ENCODE results near the gene SLC9A6. TPM values are rescaled to one million over a fixed set of nuclear protein-coding genes. Genes with fewer than 3 reads are reported as not detected.

SLC9A6 gene
- total RNA-seq (2014; rRNA removed; shearing (Covaris generic)), result 17.7 and 18.7 TPM in 2 replicates
- 13.9 and 16.7 TPM in 2 replicates for polyA plus RNA-seq (2015; cell fraction: cytosol; rRNA removed)
- 10.9 and 12.7 TPM in 2 replicates for polyA plus RNA-seq (2015; cell fraction: nucleus; rRNA removed)

DNA sequence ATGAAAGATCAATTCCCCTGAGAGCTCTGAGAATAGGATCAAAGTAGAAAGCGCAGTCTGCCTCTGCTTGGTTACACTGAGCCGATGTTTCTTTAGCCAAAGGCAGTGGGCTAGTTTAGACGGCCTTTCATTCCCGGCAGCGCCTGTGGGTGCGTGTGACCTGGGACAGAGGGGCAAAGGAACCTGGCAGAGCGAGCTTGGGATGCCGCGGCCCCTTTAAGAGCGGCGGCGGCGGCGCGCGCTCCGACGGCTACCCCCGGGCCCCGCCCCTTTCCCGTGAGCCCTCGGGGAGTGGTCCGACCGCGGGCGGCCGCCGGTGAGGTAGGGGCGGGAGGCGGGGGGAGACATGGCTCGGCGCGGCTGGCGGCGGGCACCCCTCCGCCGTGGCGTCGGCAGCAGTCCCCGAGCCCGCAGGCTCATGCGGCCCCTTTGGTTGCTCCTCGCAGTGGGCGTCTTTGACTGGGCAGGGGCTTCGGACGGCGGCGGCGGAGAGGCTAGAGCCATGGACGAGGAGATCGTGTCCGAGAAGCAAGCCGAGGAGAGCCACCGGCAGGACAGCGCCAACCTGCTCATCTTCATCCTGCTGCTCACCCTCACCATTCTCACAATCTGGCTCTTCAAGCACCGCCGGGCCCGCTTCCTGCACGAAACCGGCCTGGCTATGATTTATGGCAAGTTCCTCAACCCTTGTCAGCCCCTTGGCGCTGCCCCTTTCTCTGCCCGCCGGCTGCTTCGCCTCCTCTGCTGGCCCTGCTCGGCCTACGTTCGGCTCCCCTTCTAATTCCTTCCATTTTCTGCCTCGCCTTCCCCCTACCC is at the start of gene SLC9A6:
Gene SLC9A6 (plus strand): TSS at position 279 of the 816 bp plus-strand sequence. CDS start 224 bp downstream, at position 503.
- DNase-seq (ENCODE audit: low read depth, low spot score), result peak; percentile 71
- in situ Hi-C loops (cut with HindIII; ENCODE audit: low pct_unique_long_range_greater_than_20kb, low sequenced_read_pairs), result no loop called here

DNA sequence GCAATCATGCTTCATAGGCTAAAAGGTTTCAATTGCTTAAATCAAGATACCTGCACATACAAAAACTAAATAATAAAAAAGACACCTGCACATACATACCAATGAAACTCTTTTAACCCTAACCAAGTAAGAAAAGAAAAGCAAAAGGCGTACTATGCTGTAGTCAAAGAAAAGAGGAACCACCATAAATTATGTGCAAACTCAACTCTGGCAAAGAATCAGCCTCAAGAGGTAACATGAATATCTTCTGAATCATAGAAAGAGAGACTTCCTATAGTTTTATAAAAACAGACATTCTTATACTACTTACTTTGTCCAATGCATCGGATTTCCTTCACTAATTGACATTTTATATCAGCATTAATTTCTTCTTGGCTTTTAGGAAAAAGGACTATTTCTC is 40.7 kb upstream of the SLC9A6 start:
- in situ Hi-C loops (cut with HindIII; ENCODE audit: low pct_unique_long_range_greater_than_20kb, low sequenced_read_pairs), result no loop called here

DNA sequence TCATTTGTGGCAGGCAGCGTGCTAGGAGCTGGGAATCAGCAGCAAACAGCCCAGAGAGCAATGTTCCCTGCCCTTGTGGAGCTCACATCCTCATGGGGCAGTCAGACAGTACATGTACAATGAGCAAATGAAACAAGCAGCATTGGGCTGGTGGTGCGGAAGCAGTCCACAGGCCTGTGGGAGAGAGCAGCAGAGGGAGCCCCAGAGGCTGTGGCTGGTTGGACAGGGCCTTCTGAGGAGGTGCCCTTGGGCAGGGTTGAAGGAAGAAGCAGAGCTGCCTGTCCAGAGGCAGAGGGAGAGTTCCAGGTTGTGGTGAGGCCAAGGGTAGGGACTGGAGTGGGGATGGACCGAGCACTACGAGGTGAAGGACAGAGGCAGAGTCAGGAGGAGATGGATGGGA is 33.9 kb upstream of the SLC9A6 start:
- peak; percentile 2 for DNase-seq (ENCODE audit: low read depth, low spot score)
- in situ Hi-C loops (cut with HindIII; ENCODE audit: low pct_unique_long_range_greater_than_20kb, low sequenced_read_pairs), result no loop called here

More for the DNA sequence above, 40.7 kb upstream of the SLC9A6 start:
- no peak for DNase-seq (ENCODE audit: low read depth, low spot score)

DNA sequence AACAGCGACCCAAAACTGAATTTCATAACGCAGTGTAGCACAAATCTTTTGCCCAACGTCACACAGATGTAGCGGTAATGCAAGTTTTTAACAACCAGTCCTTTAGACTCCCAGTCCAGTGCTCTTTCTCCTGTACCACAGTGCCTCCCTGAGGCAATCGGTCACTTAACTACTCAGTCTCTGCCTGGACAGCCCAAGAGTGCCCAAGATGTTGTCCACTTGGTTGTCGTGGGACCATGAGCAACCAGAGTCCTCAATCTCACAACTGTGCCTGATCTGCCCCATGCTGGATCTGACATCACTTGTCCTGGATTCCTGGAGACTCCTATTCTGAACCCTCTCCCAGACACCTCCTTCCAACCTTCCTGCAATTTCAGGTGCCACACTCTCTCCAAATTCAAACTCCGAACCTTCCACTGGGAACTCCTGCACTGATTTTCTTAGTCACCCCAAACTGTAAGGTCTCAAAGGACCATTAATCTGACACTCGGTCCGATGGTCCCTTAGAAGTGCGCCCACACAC is 12.1 kb upstream of the SLC9A6 start:
- in situ Hi-C loops (cut with HindIII; ENCODE audit: low pct_unique_long_range_greater_than_20kb, low sequenced_read_pairs), result no loop called here
- DNase-seq (ENCODE audit: low read depth, low spot score), result peak; percentile 46

DNA sequence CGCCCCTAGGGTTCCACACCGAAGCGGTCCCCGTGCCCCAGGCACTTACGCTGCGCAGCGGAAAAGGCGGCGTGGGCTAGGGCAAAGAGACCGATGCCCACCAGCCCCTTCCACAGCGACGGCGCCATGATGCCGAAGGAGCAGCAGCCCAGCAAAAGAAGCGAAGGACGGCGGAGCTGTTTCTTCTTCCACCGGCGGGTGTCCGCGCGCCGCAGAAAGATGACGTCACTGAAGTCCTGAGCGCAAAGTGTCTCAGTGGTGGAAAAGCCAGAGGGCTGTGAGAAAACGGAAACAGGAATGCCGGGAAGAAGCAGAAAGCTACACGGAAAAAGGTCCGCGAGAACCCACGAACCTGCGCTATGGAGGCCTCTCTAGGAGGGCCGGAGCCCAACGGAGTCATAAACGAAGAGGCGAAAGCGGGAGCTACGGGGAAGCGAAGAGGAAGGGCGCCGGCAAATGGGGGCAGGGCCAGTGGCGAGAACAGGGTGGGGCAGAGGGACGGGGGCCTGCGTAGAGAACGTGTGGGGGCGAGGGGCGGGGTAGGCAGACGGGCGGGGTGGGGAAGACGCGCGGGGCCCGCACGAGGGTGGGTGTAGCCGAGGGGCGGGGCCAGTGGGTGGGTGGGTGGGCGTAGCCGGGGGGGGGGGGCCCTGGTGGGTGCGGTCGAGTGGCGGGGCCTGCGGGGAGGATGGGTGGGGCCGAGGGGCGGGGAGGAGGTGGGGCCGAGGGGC is 11.5 kb upstream of the SLC9A6 start, which contains the start of gene MMGT1:
Gene MMGT1 (minus strand): TSS at position 441 of the 731 bp plus-strand sequence. CDS start 313 bp downstream, at position 128.
- peak; percentile 81 for DNase-seq (ENCODE audit: low read depth, low spot score)
- in situ Hi-C loops (cut with HindIII; ENCODE audit: low pct_unique_long_range_greater_than_20kb, low sequenced_read_pairs), result no loop called here

DNA sequence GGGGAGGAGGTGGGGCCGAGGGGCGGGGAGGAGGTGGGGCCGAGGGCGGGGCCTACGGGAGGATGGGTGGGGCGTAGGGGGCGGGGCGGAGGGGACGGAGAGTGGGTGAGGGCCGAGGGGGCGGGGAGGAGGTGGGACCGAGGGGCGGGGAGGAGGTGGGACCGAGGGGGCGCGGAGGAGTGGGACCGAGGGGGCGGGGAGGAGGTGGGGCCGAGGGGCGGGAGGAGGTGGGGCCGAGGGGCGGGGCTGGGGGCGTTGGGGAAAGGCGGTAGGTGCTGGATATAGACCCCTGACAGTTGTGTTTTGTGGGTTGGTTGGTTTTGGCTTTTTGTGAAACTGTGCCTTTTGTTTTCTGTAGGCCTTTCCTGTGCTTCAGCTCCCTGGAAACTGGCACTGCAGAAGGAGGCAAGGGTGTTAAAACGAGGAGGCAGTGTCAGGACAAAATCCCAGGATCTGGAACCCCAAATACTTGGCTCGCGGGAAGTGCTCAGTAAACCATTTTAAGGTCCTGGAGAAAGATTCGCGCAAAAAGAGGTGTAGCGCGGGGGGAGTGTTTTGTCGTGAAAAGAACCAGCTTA is 10.9 kb upstream of the SLC9A6 start:
- peak; percentile 70 for DNase-seq (ENCODE audit: low read depth, low spot score)
- in situ Hi-C loops (cut with HindIII; ENCODE audit: low pct_unique_long_range_greater_than_20kb, low sequenced_read_pairs), result no loop called here

DNA sequence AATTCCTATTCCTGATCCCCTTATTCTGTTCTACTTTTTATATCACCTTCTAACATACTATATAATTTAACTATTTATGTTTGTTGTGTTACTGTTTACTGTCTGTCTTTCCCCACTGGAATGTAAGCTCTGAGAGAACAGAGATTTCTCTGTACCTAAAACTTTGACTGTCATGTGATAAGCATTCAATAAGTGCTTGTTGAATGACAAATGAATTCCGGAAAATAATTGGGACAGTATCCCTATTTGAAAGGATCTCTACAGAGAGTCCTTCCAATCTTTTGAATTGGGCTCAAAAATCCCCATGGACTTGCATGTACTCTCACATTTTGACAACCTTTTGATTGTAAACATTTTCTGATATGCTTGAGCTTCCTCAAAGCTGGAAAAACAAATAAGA is 9.8 kb upstream of the SLC9A6 start:
- in situ Hi-C loops (cut with HindIII; ENCODE audit: low pct_unique_long_range_greater_than_20kb, low sequenced_read_pairs), result no loop called here
- peak; percentile 72 for DNase-seq (ENCODE audit: low read depth, low spot score)

DNA sequence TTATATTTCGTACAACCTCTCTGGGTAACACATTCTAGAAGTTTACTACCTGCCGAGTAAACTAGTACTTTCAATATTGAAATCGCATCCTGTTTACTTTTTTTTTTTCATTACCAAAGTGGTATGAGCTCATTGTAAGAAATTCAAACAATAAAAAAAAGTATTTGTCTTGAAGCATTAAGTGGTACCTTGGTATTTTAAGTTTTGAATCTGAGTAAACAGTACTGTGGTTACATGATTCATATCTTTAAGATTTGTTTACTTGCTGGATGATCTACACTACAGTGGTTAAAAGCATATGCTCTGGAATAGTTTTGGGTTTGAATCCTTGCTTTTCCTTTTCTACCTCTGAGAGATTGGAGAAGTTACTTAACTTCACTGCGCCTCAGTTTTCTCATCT is 7.6 kb upstream of the SLC9A6 start:
- in situ Hi-C loops (cut with HindIII; ENCODE audit: low pct_unique_long_range_greater_than_20kb, low sequenced_read_pairs), result no loop called here
- no peak for DNase-seq (ENCODE audit: low read depth, low spot score)

DNA sequence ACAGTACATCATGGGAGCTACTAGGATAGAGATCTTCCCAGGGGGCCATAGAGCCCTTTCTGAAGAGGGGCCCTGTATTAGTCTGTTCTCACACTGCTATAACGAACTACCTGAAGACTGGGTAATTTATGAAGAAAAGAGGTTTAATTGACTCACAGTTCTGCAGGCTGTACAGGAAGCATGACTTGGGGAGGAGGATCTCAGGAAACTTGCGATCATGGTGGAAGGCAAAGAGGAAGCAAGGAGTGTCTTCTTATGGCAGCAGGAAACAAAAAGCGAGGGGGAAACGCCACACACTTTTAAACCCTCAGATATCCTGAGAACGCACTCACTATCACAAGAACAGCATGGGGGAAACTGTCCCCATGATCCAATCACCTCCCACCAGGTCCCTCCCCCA is 4.2 kb upstream of the SLC9A6 start:
- in situ Hi-C loops (cut with HindIII; ENCODE audit: low pct_unique_long_range_greater_than_20kb, low sequenced_read_pairs), result no loop called here

DNA sequence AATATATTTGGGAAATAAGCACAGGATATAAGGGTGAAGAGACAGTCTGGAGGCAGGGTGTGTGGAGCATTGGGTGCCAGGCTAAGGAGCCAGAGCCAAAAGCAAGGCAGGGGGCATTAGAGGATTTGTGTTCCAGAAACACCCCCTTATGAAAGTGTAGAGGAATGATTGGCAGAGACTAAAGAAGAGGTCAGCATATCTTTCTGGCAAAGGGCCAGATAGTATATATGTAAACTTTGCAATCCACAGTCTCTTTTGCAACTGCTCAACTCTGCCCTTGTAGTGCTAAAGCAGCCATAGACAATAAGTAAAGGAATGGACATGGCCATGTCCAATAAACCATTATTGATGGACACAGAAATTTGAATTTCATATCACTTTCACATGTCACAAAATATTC is 3.6 kb upstream of the SLC9A6 start:
- no peak for DNase-seq (ENCODE audit: low read depth, low spot score)
- in situ Hi-C loops (cut with HindIII; ENCODE audit: low pct_unique_long_range_greater_than_20kb, low sequenced_read_pairs), result no loop called here

More for the DNA sequence above, 4.2 kb upstream of the SLC9A6 start:
- no peak for DNase-seq (ENCODE audit: low read depth, low spot score)

DNA sequence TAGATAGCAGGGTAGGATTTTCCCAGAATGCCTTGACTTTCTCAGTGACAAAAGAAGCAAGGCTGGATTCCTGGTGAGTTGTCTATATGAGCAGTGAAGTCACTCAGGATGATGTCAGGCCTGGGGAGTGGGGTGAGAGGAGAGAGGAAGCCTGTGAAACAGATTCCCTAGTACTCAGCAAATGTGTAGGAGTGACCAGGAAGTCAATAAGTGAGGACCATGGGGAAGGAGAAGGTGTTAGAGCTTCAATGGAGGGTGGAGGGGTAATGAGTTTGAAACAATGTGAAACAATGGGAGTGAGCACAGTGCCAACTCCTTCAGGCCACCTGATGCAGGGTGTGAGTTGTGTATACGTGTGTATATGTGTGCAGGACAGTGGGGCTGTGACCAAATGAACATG is 2.4 kb upstream of the SLC9A6 start:
- in situ Hi-C loops (cut with HindIII; ENCODE audit: low pct_unique_long_range_greater_than_20kb, low sequenced_read_pairs), result no loop called here
- no peak for DNase-seq (ENCODE audit: low read depth, low spot score)

DNA sequence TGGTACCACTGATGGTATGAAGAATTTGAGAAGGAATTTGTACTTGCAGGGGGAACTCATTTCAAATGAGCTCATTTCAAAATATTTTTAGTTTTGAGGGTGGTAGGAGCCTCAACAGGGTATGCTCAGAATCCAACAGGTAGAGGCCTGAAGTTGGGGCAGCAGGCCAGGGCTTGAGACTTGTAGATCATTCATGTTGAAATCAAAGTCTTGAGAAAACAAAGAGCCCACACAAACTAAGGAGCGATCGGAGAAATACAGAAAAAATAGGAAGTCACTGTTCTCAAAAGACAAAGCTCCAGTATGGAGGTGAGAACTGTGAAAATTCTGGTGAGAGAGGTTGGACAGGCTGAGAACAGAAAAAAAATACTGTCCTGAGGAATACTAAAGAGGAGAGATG is 979 bp upstream of the SLC9A6 start:
- in situ Hi-C loops (cut with HindIII; ENCODE audit: low pct_unique_long_range_greater_than_20kb, low sequenced_read_pairs), result no loop called here
- DNase-seq (ENCODE audit: low read depth, low spot score), result peak; percentile 25

DNA sequence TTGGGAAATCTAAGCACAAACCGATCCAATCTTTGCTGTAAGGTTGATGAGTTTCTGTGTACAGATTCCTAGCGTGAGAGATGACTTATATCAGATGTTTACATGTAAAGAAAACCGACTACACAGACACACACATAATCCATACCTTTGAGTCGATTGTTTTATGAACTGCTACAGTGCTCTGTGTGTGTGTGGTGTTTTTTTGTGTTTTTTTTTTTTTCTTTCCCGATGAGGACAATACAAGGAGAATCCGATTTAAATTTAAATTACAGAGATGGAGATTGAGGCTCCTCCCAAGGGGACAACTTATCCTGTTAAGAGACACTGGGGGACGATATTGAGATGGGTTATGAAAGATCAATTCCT is 461 bp upstream of the SLC9A6 start:
- DNase-seq (ENCODE audit: low read depth, low spot score), result no peak
- in situ Hi-C loops (cut with HindIII; ENCODE audit: low pct_unique_long_range_greater_than_20kb, low sequenced_read_pairs), result no loop called here

DNA sequence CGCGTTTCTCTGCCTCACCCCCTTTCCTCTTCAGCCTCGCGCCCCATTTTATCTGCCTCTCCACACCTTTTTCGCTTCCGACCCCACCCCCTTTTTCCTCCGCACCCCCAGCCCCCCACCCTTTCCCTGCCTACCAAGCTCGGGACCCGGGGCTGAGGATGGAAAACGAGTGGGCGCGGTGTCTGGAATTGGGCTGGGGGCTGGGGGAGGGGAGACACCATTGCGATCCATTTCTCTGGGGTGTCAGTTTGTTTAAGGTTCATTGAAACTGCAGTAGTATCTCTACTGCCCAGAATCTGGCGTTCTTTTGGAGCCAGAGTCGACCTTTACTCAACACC is 707 bp downstream of the SLC9A6 start:
- in situ Hi-C loops (cut with HindIII; ENCODE audit: low pct_unique_long_range_greater_than_20kb, low sequenced_read_pairs), result no loop called here
- no peak for DNase-seq (ENCODE audit: low read depth, low spot score)

DNA sequence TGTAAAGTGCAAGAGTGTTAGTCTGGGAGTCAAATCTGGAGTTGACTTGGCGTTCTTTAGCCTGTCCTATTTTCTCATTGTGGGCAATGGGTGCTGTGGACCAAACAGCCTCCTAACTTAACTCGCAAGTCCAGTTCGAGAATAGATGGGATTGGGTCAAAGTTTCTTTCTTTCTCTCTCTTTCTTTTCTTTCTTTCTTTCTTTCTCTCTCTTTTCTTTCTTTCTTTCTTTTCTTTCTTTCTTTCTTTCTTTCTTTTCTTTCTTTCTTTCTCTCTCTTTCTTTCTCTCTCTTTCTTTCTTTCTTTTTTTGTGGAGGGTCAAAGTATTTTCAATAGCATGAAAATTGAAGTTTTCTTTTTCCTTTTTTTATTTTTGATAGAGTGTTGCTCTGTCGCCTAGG is 3.0 kb downstream of the SLC9A6 start:
- no peak for DNase-seq (ENCODE audit: low read depth, low spot score)
- in situ Hi-C loops (cut with HindIII; ENCODE audit: low pct_unique_long_range_greater_than_20kb, low sequenced_read_pairs), result no loop called here

DNA sequence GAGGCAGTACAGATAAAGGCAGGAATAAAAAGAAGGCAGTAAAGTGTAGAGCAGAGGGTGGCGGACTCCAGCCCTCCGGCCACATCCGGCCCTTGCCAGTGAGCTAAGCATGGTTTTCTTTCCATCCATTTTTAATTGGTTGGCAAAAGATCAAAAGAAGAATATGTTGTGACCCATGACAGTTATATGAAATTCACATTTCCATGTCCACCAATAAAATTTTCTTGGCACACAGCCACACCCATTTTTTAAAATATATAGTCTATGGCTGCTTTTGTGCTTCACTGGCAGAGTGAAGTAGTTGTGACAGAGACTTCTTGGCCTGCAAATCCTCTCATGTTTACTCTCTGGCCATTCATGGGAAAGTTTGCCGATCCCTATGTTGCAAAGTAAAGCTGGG is 29.8 kb downstream of the SLC9A6 start:
- DNase-seq (ENCODE audit: low read depth, low spot score), result no peak
- in situ Hi-C loops (cut with HindIII; ENCODE audit: low pct_unique_long_range_greater_than_20kb, low sequenced_read_pairs), result no loop called here

DNA sequence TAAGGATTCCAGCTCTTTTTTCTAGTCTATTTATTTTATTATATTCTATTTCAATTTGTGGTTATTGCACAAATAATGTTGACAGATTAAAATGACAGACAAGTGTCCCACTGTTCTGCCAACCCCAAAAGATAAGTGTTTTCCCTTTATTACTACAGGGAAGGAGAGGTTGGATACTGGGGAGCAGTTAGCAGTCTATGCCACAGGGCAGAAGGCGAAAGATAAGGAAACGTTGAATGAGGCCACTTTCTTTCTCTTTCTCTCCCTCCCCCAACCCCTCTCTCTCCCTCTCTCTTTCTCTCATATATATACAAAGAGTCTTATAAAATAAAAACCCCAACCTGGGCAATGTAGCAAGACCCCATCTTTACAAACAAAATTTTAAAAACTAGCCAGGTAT is 31.6 kb downstream of the SLC9A6 start:
- in situ Hi-C loops (cut with HindIII; ENCODE audit: low pct_unique_long_range_greater_than_20kb, low sequenced_read_pairs), result no loop called here

DNA sequence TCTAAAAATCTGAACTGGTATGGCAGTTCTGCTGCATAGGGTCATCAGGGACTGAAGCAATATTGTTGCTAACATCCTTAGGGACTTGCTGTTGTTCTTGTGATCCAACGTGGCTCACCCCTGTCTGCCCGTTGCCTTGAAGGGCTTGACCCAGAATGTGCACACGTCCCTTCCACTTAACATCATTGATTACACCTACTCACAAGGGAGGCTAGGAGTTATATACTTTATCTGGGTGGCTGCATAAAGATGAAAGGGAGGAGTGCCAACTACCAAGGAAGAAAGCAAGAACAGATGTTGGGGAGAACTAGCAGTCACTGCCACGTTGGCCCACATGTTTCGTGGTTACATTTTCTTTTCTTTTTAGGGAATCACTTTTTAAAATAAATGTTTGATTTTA is 34.0 kb downstream of the SLC9A6 start:
- in situ Hi-C loops (cut with HindIII; ENCODE audit: low pct_unique_long_range_greater_than_20kb, low sequenced_read_pairs), result no loop called here
- no peak for DNase-seq (ENCODE audit: low read depth, low spot score)

More for the DNA sequence above, 31.6 kb downstream of the SLC9A6 start:
- DNase-seq (ENCODE audit: low read depth, low spot score), result no peak

All from SK-MEL-5 (cell line).